Mucosa of descending colon (tissue), 3 donors: ENCODE results near the gene DEFB126. TPM values are rescaled to one million over a fixed set of nuclear protein-coding genes. Genes with fewer than 3 reads are reported as not detected.

ENCODE experiments used
- ATAC-seq: fragments of 200-7000 bp; cut with Tn5 transposase; one replicate; pipeline ENCODE4 v1.9.1; 2020; ENCODE audit warnings: mild to moderate bottlenecking, moderate library complexity
- DNase-seq, 3 donors: peaks; one replicate each; pipeline ENCODE4 v3.0.0-alpha.2; 2020
- H3K36me3 ChIP-seq: fragments of 200-600 bp; one replicate; pipeline ENCODE4 v1.8.0; 2021; ENCODE audit warnings: low read depth, mild to moderate bottlenecking
- H3K4me1 ChIP-seq: fragments of 200-600 bp; one replicate; pipeline ENCODE4 v1.8.0; 2021; ENCODE audit warnings: low read depth, mild to moderate bottlenecking
- H3K4me3 ChIP-seq: fragments of 200-600 bp; one replicate; pipeline ENCODE4 v1.8.0; 2021; ENCODE audit warnings: mild to moderate bottlenecking
- H3K9me3 ChIP-seq: fragments of 200-600 bp; one replicate; pipeline ENCODE4 v1.8.0; 2021; ENCODE audit warnings: mild to moderate bottlenecking
- CTCF ChIP-seq: fragments of 200-600 bp; IDR thresholded peaks from one replicate; pipeline ENCODE4 v1.8.0; 2022; ENCODE audit warnings: antibody characterized with exemption, mild to moderate bottlenecking
- intact Hi-C, 2 donors: fragments of 100-400 bp; cut with DNase I in 1 of 2; cut with micrococcal nuclease in 1 of 2; formaldehyde crosslinking; loops; one replicate each; pipeline versions ENCODE4 v1.11.0 to v1.11.1; 2022; cut with DNase I, micrococcal nuclease
- total RNA-seq, 3 donors: library from RNA; stranded (reverse); fragmentation: NEBNext Ultra II Directional in 2 of 3; extraction: Animal tissue kit (Norgen Biotek cat#: 25700) in 2 of 3; gene quantifications; one replicate each; pipeline versions ENCODE4 v1.2.1 to v1.2.4, GENCODE V29; 2021 to 2023
- donor health status: DM: no; HTN: no; CAD: no; lungs with moderate emphysema.
- donor health status: DM: no; HTN: no; CAD: no.
- donor health status: DM: no; HTN: yes; CAD: no.

The DEFB126 gene
- total RNA-seq, 3 donors from 2014 or later = not detected

- ATAC-seq = no peak
- intact Hi-C loops = no loop called here
- H3K4me3 ChIP-seq = no peak within 1 kb of the TSS
- no peaks in the 10 kb centered on the region for H3K36me3 ChIP-seq
- H3K4me1 ChIP-seq = no peaks in the 10 kb centered on the region
- DNase-seq = no peak
- TF ChIP-seq CTCF = no peak
- no peaks in the 10 kb centered on the region for H3K9me3 ChIP-seq
Observed at GRCh38 chr20:157154-157553, 14.8 kb downstream of the DEFB126 start, which contains the start of gene DEFB127. DEFB127 (plus strand) TSS chr20:157454; CDS start chr20:157545, 91 bp downstream.

DNA sequence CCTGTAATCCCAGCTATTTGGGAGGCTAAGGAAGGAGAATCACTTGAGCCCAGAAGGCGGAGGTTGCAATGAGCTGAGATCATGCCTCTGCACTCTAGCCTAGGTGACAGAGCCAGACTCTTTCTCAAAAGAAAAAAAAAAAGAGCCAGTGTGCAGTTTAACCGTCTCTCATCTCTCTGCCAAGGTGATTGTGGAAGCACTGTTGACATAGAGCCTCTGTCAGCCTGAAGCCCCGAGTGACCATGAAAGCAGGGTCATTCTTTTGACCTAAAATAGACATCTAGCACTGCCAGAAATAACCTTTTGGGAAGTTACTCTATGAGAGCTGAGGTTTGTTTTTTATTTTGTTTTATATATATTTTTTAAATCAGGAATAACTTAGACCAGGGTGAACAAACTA lies 22.2 kb downstream of the DEFB126 start:
- Histone ChIP-seq H3K9me3 (no peaks in the 10 kb centered on the region), H3K4me3 (no peak overlapping the region), H3K4me1 (no peaks in the 10 kb centered on the region), H3K36me3 (no peaks in the 10 kb centered on the region)
- DNase-seq (no peak), ATAC-seq (no peak)
- intact Hi-C loops = no loop called here
- no peak for TF ChIP-seq CTCF

DNA sequence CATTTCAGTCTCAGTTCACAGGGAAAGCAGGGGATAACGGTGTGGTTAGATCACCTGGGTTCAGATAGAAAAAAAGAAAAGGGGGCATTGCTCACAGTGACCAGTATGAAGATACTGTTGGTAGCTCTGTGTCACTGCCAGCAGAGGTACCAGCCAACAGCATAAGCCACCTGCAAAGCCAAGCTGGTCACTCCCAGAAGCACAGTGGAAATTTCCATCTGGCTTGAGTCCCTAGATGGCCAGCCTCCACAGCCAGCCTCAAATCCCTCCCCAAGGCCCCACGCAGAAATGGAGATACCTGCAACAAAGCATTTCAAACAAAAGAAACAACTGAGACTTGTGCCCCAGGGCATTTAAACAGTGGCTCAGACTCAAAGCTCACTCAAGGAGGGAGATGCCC lies 26.5 kb downstream of the DEFB126 start:
- DNase-seq (no peak), ATAC-seq (no peak)
- H3K9me3 ChIP-seq = no peaks in the 10 kb centered on the region
- H3K4me3 ChIP-seq = no peak overlapping the region
- TF ChIP-seq CTCF = no peak
- H3K4me1 ChIP-seq = no peaks in the 10 kb centered on the region
- H3K36me3 ChIP-seq = no peaks in the 10 kb centered on the region
- intact Hi-C loops = no loop called here

- H3K9me3 ChIP-seq = no peaks in the 10 kb centered on the region
- TF ChIP-seq CTCF = no peak
- DNase-seq = no peak
- no peak for ATAC-seq
- no peaks in the 10 kb centered on the region for H3K4me1 ChIP-seq
- no peak overlapping the region for H3K4me3 ChIP-seq
- no peaks in the 10 kb centered on the region for H3K36me3 ChIP-seq
- intact Hi-C loops = no loop called here
Observed at GRCh38 chr20:184288-184687, 41.9 kb downstream of the DEFB126 start.

- ATAC-seq = no peak
- H3K4me1 ChIP-seq = no peaks in the 10 kb centered on the region
Observed at GRCh38 chr20:187733-188132, 45.3 kb downstream of the DEFB126 start.

More at GRCh38 chr20:187733-188132, 45.3 kb downstream of the DEFB126 start:
- no peak overlapping the region for H3K4me3 ChIP-seq
- no peak for TF ChIP-seq CTCF
- no peaks in the 10 kb centered on the region for H3K9me3 ChIP-seq
- intact Hi-C loops = no loop called here
- H3K36me3 ChIP-seq = no peaks in the 10 kb centered on the region
- no peak for DNase-seq
